ENCODE results near the gene ARHGAP24. TPM values are rescaled to one million over a fixed set of nuclear protein-coding genes. Genes with fewer than 3 reads are reported as not detected.
"Not testable (repeated sequence)": the region's sequence is repeated elsewhere in the genome, so short reads cannot be mapped to it uniquely, and the experiment has no call there.

The ARHGAP24 gene
- total RNA-seq, 3 donors from 2014 or later: 5.2 to 11.6 (median 6.7) TPM

- Histone ChIP-seq H3K9me3 (no peaks in the 10 kb centered on the region), H3K36me3 (ENCODE audit: low read depth) (no peaks in the 10 kb centered on the region), H3K4me3 (no peak overlapping the region), H3K4me1 (ENCODE audit: low read depth) (no peaks in the 10 kb centered on the region)
- DNase-seq (no peak), ATAC-seq (no peak)
- no peak for TF ChIP-seq CTCF (IDR thresholded peaks at IDR 0.05)
- intact Hi-C loops (cut with DNase I, micrococcal nuclease): no loop called here
These were observed 481.5 kb downstream of the ARHGAP24 start for GRCh38 chr4:85956293-85956945.

- intact Hi-C loops (cut with DNase I, micrococcal nuclease): no loop called here
- DNase-seq: no peak
These were observed 486.9 kb downstream of the ARHGAP24 start for GRCh38 chr4:85961887-85962286.

GRCh38 chr4:85963231-85963630, 488.3 kb downstream of the ARHGAP24 start:
- no peak for ATAC-seq
- no peak overlapping the region for H3K4me3 ChIP-seq
- DNase-seq: no peak
- no peak for TF ChIP-seq CTCF (IDR thresholded peaks at IDR 0.05)
- intact Hi-C loops (cut with DNase I, micrococcal nuclease): no loop called here
- no peaks in the 10 kb centered on the region for H3K9me3 ChIP-seq
- H3K4me1 ChIP-seq (ENCODE audit: low read depth): no peaks in the 10 kb centered on the region
- H3K36me3 ChIP-seq (ENCODE audit: low read depth): no peaks in the 10 kb centered on the region

More at GRCh38 chr4:85961887-85962286, 486.9 kb downstream of the ARHGAP24 start:
- no peak for ATAC-seq
- Histone ChIP-seq H3K36me3 (ENCODE audit: low read depth) (no peaks in the 10 kb centered on the region), H3K4me1 (ENCODE audit: low read depth) (no peaks in the 10 kb centered on the region), H3K4me3 (no peak overlapping the region), H3K9me3 (no peaks in the 10 kb centered on the region)
- TF ChIP-seq CTCF (IDR thresholded peaks at IDR 0.05): no peak

GRCh38 chr4:85964298-85964697, 489.3 kb downstream of the ARHGAP24 start:
- H3K36me3 ChIP-seq (ENCODE audit: low read depth): no peaks in the 10 kb centered on the region
- DNase-seq (peak in 1 of 3 donors; percentile 11), ATAC-seq (peak; percentile 53)
- TF ChIP-seq CTCF (IDR thresholded peaks at IDR 0.05): no peak
- intact Hi-C loops (cut with DNase I, micrococcal nuclease): no loop called here
- H3K4me3 ChIP-seq: no peak overlapping the region
- no peaks in the 10 kb centered on the region for H3K9me3 ChIP-seq
- no peaks in the 10 kb centered on the region for H3K4me1 ChIP-seq (ENCODE audit: low read depth)

- not testable (repeated sequence) for H3K9me3 ChIP-seq; H3K4me1 ChIP-seq (ENCODE audit: low read depth); ATAC-seq; DNase-seq; H3K36me3 ChIP-seq (ENCODE audit: low read depth); H3K4me3 ChIP-seq
- intact Hi-C loops (cut with DNase I, micrococcal nuclease): loop anchor here in 1 of 2 donors (5.0 kb wide), 1 partner anchor 168 kb away; no protein-coding TSS in a partner anchor
These were observed 490.1 kb downstream of the ARHGAP24 start for GRCh38 chr4:85965017-85965416.

GRCh38 chr4:85965529-85965928, 490.6 kb downstream of the ARHGAP24 start:
- Histone ChIP-seq H3K4me3 (no peak overlapping the region), H3K36me3 (ENCODE audit: low read depth) (no peaks in the 10 kb centered on the region), H3K4me1 (ENCODE audit: low read depth) (no peaks in the 10 kb centered on the region), H3K9me3 (no peaks in the 10 kb centered on the region)
- ATAC-seq (no peak), DNase-seq (no peak)
- intact Hi-C loops (cut with DNase I, micrococcal nuclease): loop anchor here in 1 of 2 donors (5.0 kb wide), 1 partner anchor 168 kb away; no protein-coding TSS in a partner anchor
- TF ChIP-seq CTCF (IDR thresholded peaks at IDR 0.05): no peak
